Fibroblast of lung (primary cell): ENCODE data around the gene USP17L20. TPM values are rescaled to one million over a fixed set of nuclear protein-coding genes. Genes with fewer than 3 reads are reported as not detected.
"Not testable (repeated sequence)": the region's sequence is repeated elsewhere in the genome, so short reads cannot be mapped to it uniquely, and the experiment has no call there.

Experiments used
- DNase-seq, 2 donors: peaks; one replicate each; pipeline versions ENCODE4 v3.0.0 to v3.0.0-alpha.2; 2010; ENCODE audit warnings: low read depth in 2 of 2
- H2AFZ ChIP-seq: 2 replicates; pipeline ENCODE4 v1.5.1; 2012; ENCODE audit warnings: low read length, control low read depth, inconsistent platforms
- H3K27ac ChIP-seq: 2 replicates; pipeline ENCODE4 v1.5.1; 2011; ENCODE audit warnings: low read length, control low read depth; ENCODE audit not compliant: insufficient read depth
- H3K27me3 ChIP-seq: 2 replicates; pipeline ENCODE4 v1.5.1; 2011; ENCODE audit warnings: mild to moderate bottlenecking, low read length; ENCODE audit not compliant: control insufficient read depth, insufficient read depth
- H3K36me3 ChIP-seq: 2 replicates; pipeline ENCODE4 v1.5.1; 2011; ENCODE audit warnings: low read length; ENCODE audit not compliant: control insufficient read depth, insufficient read depth
- H3K4me1 ChIP-seq: 2 replicates; pipeline ENCODE4 v1.5.1; 2011; ENCODE audit warnings: low read length; ENCODE audit not compliant: control insufficient read depth, insufficient read depth; ENCODE audit errors: extremely low read depth
- H3K4me2 ChIP-seq: 2 replicates; pipeline ENCODE4 v1.5.1; 2011; ENCODE audit warnings: low read length, control low read depth; ENCODE audit not compliant: insufficient read depth; ENCODE audit errors: extremely low read depth
- H3K4me3 ChIP-seq, 4 experiments: fragments of 200-600 bp in 1 of 4; sonication (generic) in 1 of 4; replicated peaks in 1 of 4; 2 replicates each; pipeline ENCODE4 v1.5.1; 2011 to 2016; ENCODE audit warnings: low read length in 4 of 4, low read depth in 3 of 4, mild to moderate bottlenecking in 3 of 4, control low read depth in 2 of 4, inconsistent platforms in 1 of 4, mixed read lengths in 1 of 4; ENCODE audit not compliant: insufficient read depth in 1 of 4; ENCODE audit errors: control extremely low read depth in 1 of 4
- H3K79me2 ChIP-seq: 2 replicates; pipeline ENCODE4 v1.5.1; 2012; ENCODE audit warnings: mild to moderate bottlenecking, low read length, inconsistent platforms; ENCODE audit not compliant: control insufficient read depth, insufficient read depth
- H3K9ac ChIP-seq: 2 replicates; pipeline ENCODE4 v1.5.1; 2011; ENCODE audit warnings: mild to moderate bottlenecking, low read length, control low read depth; ENCODE audit not compliant: insufficient read depth
- H3K9me3 ChIP-seq: 2 replicates; pipeline ENCODE4 v1.5.1; 2012; ENCODE audit warnings: low read depth, low read length; ENCODE audit not compliant: control insufficient read depth, insufficient read depth
- H4K20me1 ChIP-seq: 2 replicates; pipeline ENCODE4 v1.5.1; 2011; ENCODE audit warnings: low read length; ENCODE audit not compliant: control insufficient read depth, insufficient read depth; ENCODE audit errors: extremely low read depth
- polyA minus RNA-seq: library from RNA; depleted of rRNA, polyadenylated mRNA; stranded (reverse); fragments of >200 nt; gene quantifications from 2 replicates; pipeline ENCODE4 v1.2.3, GENCODE V29; 2011; ENCODE audit warnings: low replicate concordance
- polyA plus RNA-seq, 2 donors: library from polyadenylated mRNA; depleted of rRNA in 1 of 2; stranded (reverse) in 1 of 2; unstranded in 1 of 2; fragments of >200 nt; gene quantifications; 2 replicates each; pipeline ENCODE4 v1.2.1, GENCODE V29; 2011 to 2012; ENCODE audit warnings: missing spikeins in 1 of 2
- total RNA-seq: library from RNA; depleted of rRNA; stranded (reverse); fragments of >200 nt; gene quantifications from 2 replicates; pipeline ENCODE4 v1.2.1, GENCODE V29; 2014

Gene USP17L20
- total RNA-seq (not detected in 2 replicates), polyA plus RNA-seq (not detected in 2 replicates), polyA minus RNA-seq (not detected in 2 replicates)
- polyA plus RNA-seq (2012) = not detected in 2 replicates

GRCh38 chr4:9257824-9258223, at the start of gene USP17L20:
USP17L20 (plus strand) TSS chr4:9258124; CDS start chr4:9258124, 0 bp downstream.
- H3K4me1 ChIP-seq, H3K4me2 ChIP-seq, H3K9me3 ChIP-seq, H3K4me3 ChIP-seq, H2AFZ ChIP-seq, H3K9ac ChIP-seq, H3K27me3 ChIP-seq, H3K36me3 ChIP-seq, H3K79me2 ChIP-seq, H4K20me1 ChIP-seq, DNase-seq, H3K27ac ChIP-seq: not testable (repeated sequence)

GRCh38 chr4:9210357-9210756, 47.6 kb upstream of the USP17L20 start, which contains the start of gene USP17L10:
USP17L10 (plus strand) TSS chr4:9210657; CDS start chr4:9210657, 0 bp downstream.
- not testable (repeated sequence) for H4K20me1 ChIP-seq, H3K4me2 ChIP-seq, H3K4me1 ChIP-seq, H3K4me3 ChIP-seq, H3K36me3 ChIP-seq, H3K27me3 ChIP-seq, H3K9ac ChIP-seq, H3K9me3 ChIP-seq, DNase-seq, H2AFZ ChIP-seq, H3K79me2 ChIP-seq, H3K27ac ChIP-seq

GRCh38 chr4:9214701-9215100, 43.2 kb upstream of the USP17L20 start:
- not testable (repeated sequence) for H3K4me2 ChIP-seq, H4K20me1 ChIP-seq, H3K9me3 ChIP-seq, H3K79me2 ChIP-seq, H3K9ac ChIP-seq, DNase-seq, H3K27ac ChIP-seq, H3K4me1 ChIP-seq, H3K36me3 ChIP-seq, H3K27me3 ChIP-seq, H2AFZ ChIP-seq, H3K4me3 ChIP-seq

- not testable (repeated sequence) for DNase-seq, H4K20me1 ChIP-seq, H3K9me3 ChIP-seq, H3K27me3 ChIP-seq, H3K79me2 ChIP-seq, H3K4me2 ChIP-seq, H2AFZ ChIP-seq, H3K4me1 ChIP-seq, H3K4me3 ChIP-seq, H3K36me3 ChIP-seq, H3K9ac ChIP-seq, H3K27ac ChIP-seq
Observed at GRCh38 chr4:9215105-9215504, 42.8 kb upstream of the USP17L20 start, which contains the start of gene USP17L11. USP17L11 (plus strand) TSS chr4:9215405; CDS start chr4:9215405, 0 bp downstream.

GRCh38 chr4:9219852-9220251, 38.1 kb upstream of the USP17L20 start, which contains the start of gene USP17L12:
USP17L12 (plus strand) TSS chr4:9220152; CDS start chr4:9220152, 0 bp downstream.
- not testable (repeated sequence) for H3K27me3 ChIP-seq, H2AFZ ChIP-seq, H3K9ac ChIP-seq, H3K27ac ChIP-seq, H3K4me3 ChIP-seq, DNase-seq, H3K4me1 ChIP-seq, H3K9me3 ChIP-seq, H3K79me2 ChIP-seq, H3K4me2 ChIP-seq, H3K36me3 ChIP-seq, H4K20me1 ChIP-seq

- not testable (repeated sequence) for H3K4me3 ChIP-seq, H3K36me3 ChIP-seq, H3K79me2 ChIP-seq, DNase-seq, H3K4me2 ChIP-seq, H2AFZ ChIP-seq, H4K20me1 ChIP-seq, H3K9me3 ChIP-seq, H3K4me1 ChIP-seq, H3K9ac ChIP-seq, H3K27me3 ChIP-seq, H3K27ac ChIP-seq
Observed at GRCh38 chr4:9224596-9224995, 33.3 kb upstream of the USP17L20 start, which contains the start of gene USP17L13. USP17L13 (plus strand) TSS chr4:9224896; CDS start chr4:9224896, 0 bp downstream.

DNA sequence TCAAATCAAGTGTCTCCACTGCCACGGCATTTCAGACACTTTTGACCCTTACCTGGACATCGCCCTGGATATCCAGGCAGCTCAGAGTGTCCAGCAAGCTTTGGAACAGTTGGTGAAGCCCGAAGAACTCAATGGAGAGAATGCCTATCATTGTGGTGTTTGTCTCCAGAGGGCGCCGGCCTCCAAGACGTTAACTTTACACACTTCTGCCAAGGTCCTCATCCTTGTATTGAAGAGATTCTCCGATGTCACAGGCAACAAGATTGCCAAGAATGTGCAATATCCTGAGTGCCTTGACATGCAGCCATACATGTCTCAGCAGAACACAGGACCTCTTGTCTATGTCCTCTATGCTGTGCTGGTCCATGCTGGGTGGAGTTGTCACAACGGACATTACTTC, 27.7 kb upstream of the USP17L20 start:
- DNase-seq, H3K27me3 ChIP-seq, H3K36me3 ChIP-seq, H3K79me2 ChIP-seq, H3K4me3 ChIP-seq, H3K27ac ChIP-seq, H3K4me2 ChIP-seq, H2AFZ ChIP-seq, H3K9ac ChIP-seq, H4K20me1 ChIP-seq, H3K9me3 ChIP-seq, H3K4me1 ChIP-seq: not testable (repeated sequence)
